GM19395 (cell line): ENCODE measurements around the gene MTOR.
"Not testable (repeated sequence)": the region's sequence is repeated elsewhere in the genome, so short reads cannot be mapped to it uniquely, and the experiment has no call there.

Experiments
- ATAC-seq: cut with Tn5 transposase; IDR thresholded peaks from one replicate; pipeline ENCODE4 v1.9.1; 2021; ENCODE audit warnings: mild to moderate bottlenecking, moderate library complexity; ENCODE audit not compliant: unreplicated experiment

The MTOR gene

GRCh38 chr1:11067716-11068599 is 194.4 kb downstream of the MTOR start:
- no peak for ATAC-seq

- no peak for ATAC-seq
Observed at GRCh38 chr1:11065796-11066195, 196.6 kb downstream of the MTOR start.

- no peak for ATAC-seq
Observed at GRCh38 chr1:11064942-11065341, 197.4 kb downstream of the MTOR start.

- not testable (repeated sequence) for ATAC-seq
Observed at GRCh38 chr1:11063937-11064537, 198.3 kb downstream of the MTOR start.

- no peak for ATAC-seq
Observed at GRCh38 chr1:11062965-11063401, 199.4 kb downstream of the MTOR start.

- ATAC-seq = no peak
Observed at GRCh38 chr1:11061652-11062365, 200.5 kb downstream of the MTOR start.

- peak; percentile 69 for ATAC-seq
Observed at GRCh38 chr1:11059968-11060830, 202.2 kb downstream of the MTOR start, which contains the start of gene SRM. Gene SRM (minus strand): TSS chr1:11060018. CDS start chr1:11059943, 75 bp downstream.

- ATAC-seq = peak; percentile 18
Observed at GRCh38 chr1:11059155-11059967, 203.0 kb downstream of the MTOR start.

GRCh38 chr1:11058595-11059154 is 203.7 kb downstream of the MTOR start:
- no peak for ATAC-seq

- ATAC-seq = no peak
Observed at GRCh38 chr1:11058026-11058425, 204.3 kb downstream of the MTOR start.

- ATAC-seq = no peak
Observed at GRCh38 chr1:11057477-11057876, 204.9 kb downstream of the MTOR start.
